GM21447 (cell line): Measurements from ENCODE around the gene TRAF3IP3.

Source experiments
- ATAC-seq: cut with Tn5 transposase; IDR thresholded peaks from one replicate; pipeline ENCODE4 v1.9.1; 2021; ENCODE audit not compliant: unreplicated experiment

The TRAF3IP3 gene

GRCh38 chr1:209766051-209766450 lies 10.2 kb downstream of the TRAF3IP3 start:
- ATAC-seq, result no peak

DNA sequence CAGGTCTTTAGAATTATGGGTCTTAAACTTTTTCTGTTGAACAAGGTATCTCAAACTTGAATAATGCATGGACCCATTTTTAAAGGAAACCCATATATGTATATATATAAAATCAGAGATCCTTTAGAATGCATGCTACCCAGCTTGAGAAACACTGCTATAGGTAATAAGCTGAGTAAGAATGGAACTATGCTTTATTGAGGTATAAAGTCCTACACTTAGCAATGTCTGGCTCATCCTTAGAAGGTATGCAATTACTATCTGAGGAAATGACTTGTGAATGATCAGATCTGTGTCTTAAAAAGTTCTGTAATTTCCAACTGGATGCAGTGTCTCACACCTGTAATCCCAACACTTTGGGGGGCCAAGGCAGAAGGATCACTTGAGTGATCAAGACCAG lies 11.2 kb downstream of the TRAF3IP3 start:
- ATAC-seq, result no peak

DNA sequence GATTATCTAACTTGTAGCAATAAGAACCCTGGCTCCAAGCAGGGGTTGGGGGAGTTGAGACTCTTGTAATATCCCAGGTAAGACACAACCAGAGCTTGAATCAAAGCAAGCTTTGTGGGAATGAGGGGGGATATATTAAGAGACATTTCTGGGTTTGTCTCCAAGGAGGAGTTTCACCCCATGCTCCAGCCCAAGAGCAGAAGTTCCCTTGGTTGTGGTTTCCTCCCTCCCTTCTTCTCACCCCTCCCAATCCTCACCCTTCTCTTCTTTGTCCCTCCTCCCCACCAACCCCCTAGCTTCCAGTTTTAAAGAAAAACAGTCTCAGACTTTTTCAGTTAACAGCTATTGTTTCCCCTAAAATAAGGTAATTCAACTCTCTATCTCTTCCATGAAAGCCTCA lies 11.9 kb downstream of the TRAF3IP3 start:
- no peak for ATAC-seq

DNA sequence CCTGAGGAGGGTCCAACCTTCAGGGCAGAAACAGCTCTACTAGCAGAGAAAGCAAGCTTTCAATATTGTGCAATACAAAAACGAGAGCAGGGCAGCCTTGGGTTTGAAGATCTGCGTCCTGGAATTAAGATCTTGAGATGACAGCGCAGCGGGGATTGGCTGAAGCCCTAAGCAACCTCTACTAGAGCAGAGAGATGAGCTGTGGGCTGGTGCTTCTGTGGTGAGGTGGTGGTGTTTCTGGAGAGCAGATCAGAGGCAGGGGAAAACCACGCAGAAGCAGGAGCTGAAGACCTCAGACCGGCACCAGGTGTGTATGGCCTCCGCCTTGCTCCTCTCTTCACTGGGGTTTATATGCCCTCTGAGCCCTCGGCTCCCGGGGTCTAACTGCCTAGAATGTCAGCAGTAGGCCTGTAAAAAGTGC lies 12.5 kb downstream of the TRAF3IP3 start:
- ATAC-seq, result peak; percentile 80

- peak; percentile 81 for ATAC-seq
Observed at GRCh38 chr1:209769171-209769904, 13.5 kb downstream of the TRAF3IP3 start.

GRCh38 chr1:209769971-209770370 lies 14.1 kb downstream of the TRAF3IP3 start:
- ATAC-seq, result no peak

DNA sequence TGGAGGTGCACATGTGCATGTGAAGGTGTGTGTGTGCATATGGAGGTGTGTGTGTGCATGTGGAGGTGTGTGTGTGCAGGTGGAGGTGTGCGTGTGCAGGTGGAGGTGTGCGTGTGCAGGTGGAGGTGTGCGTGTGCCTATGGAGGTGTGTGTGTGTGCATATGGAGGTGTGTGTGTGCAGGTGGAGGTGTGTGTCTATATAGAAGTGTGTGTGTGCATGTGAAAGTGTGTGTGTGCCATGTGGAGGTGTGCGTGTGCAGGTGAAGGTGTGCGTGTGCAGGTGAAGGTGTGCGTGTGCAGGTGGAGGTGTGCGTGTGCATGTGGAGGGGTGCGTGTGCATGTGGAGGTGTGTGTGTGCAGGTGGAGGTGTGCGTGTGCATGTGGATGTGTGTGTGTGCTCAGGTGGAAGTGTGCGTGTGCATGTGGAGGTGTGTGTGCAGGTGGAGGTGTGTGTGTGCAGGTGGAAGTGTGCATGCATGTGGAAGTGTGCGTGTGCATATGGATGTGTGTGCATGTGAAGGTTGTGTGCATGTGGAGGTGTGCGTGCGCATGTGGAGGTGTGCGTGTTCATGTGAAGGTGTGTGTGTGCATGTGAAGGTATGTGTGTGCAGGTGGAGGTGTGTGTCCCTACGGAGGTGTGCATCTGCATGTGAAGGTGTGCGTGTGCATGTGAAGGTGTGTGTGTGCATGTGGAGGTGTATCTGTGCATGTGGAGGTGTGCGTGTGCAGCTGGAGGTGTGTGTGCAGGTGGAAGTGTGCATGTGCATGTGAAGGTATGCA lies 15.0 kb downstream of the TRAF3IP3 start:
- no peak for ATAC-seq

GRCh38 chr1:209772126-209772525 lies 16.3 kb downstream of the TRAF3IP3 start:
- ATAC-seq, result no peak

- peak; percentile 64 for ATAC-seq
Observed at GRCh38 chr1:209774592-209774991, 18.7 kb downstream of the TRAF3IP3 start.

GRCh38 chr1:209775678-209776077 lies 19.8 kb downstream of the TRAF3IP3 start:
- ATAC-seq, result no peak

DNA sequence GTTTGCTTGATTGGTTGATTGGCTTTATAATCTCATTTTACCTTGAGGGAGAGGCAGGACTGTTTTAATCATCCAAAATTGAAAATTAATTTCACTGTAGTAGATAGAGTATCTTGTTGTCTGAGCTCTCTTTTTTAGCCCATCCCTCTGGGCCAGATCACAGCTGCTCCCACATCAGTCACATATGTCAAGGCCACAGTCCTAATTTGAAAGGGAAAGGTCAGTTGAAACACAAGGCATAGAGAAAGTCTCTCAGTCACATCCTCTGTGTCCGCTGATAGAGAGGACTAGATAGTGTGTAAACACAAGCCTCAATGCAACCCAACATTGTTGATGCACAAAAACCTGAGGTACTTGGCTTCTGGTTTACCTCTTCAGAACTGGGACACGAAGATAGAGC lies 21.7 kb downstream of the TRAF3IP3 start:
- ATAC-seq, result no peak

- ATAC-seq, result no peak
Observed at GRCh38 chr1:209778102-209778501, 22.2 kb downstream of the TRAF3IP3 start.

- no peak for ATAC-seq
Observed at GRCh38 chr1:209780268-209780667, 24.4 kb downstream of the TRAF3IP3 start.

DNA sequence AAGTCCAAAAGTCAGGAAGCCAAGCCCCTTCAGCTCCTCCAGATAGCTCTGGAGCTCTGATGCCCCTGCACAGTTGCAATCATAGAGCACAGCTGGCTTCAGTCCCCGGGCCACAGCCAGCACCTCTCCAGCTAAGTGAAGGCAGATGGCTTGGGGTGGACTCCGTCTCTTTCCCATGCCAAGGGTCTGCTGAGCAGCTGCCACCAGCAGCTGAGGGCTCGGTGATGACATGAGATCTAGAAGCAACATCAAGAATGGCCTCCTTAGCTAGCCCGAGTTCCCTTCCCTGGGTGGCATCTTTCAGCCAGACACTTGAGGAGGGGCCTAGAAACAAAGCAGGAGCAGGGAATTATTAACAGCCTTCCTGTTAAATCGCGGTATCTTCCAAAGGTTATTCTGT lies 27.5 kb downstream of the TRAF3IP3 start:
- ATAC-seq, result no peak

- peak; percentile 99 for ATAC-seq
Observed at GRCh38 chr1:209784265-209785169, 28.7 kb downstream of the TRAF3IP3 start, which contains the start of gene C1orf74. Gene C1orf74 (minus strand): TSS chr1:209784559. CDS start chr1:209783634, 925 bp downstream.

DNA sequence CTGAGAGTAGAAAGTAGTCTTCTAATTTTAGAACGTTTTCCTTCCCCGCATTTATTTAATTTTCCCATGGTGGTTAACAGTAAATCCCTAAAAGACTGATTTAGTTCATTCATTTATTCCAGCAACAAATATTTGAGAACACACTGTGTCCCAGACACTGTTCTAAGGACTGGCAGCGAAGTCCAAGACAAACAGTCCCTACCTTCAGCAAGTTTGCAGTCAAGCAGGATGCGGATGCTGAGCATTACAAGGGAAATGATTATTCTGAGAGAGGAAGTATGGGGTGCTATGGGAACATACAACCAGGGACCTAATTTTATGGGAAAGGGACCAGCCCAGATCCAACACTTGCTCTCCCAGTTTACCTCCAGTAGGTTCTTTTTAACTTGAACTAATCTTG lies 29.7 kb downstream of the TRAF3IP3 start:
- ATAC-seq, result no peak

- no peak for ATAC-seq
Observed at GRCh38 chr1:209786146-209786545, 30.3 kb downstream of the TRAF3IP3 start.

DNA sequence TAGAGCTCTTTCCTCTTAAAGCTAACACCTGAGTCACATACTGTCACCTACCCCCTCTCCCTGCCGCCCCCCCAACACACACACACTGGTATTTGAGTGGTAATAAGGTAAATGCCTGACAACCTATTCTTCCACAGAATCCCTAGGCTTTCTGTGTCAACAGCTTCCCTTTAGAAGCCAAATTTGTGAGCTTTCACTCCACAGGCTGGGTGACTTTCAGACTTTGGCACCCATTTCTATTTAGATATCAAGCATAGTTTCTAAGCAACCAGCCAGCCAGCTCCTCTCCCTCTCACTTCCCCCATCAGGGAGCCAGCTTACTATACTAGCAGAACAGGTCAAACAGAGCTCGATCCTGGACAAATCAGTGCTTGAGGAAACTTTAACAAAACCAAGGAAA lies 31.7 kb downstream of the TRAF3IP3 start:
- ATAC-seq, result no peak

- ATAC-seq, result no peak
Observed at GRCh38 chr1:209789245-209789644, 33.4 kb downstream of the TRAF3IP3 start.

GRCh38 chr1:209790286-209791193 lies 34.7 kb downstream of the TRAF3IP3 start:
- no peak for ATAC-seq
